Spleen (tissue), 7 donors: Measurements from ENCODE around the gene OR7C1.

ENCODE experiments used
- CTCF ChIP-seq, 11 experiments: fragments of 200-600 bp in 7 of 11; fragments of 450-650 bp in 4 of 11; sonication (generic) in 4 of 11; IDR thresholded peaks in 8 of 11; conservative IDR thresholded peaks in 3 of 11; 1 replicate in 7 of 11; 2 replicates in 4 of 11; pipeline versions ENCODE4 v1.4.0 to v1.8.0; 2016 to 2021; ENCODE audit warnings: antibody characterized with exemption in 11 of 11, inconsistent platforms in 4 of 11, mild to moderate bottlenecking in 1 of 11
- POLR2AphosphoS5 ChIP-seq, 3 donors: sonication (generic); formaldehyde crosslinking; IDR thresholded peaks; one replicate each; pipeline ENCODE4 v1.5.1; 2017; ENCODE audit warnings: antibody characterized with exemption in 3 of 3
- donor health status: DM: no; HTN: no; CAD: no; lungs with moderate emphysema.
- donor health status: DM: no; HTN: no; CAD: no.
- donor health status: DM: no; HTN: no; CAD: no.

DNA sequence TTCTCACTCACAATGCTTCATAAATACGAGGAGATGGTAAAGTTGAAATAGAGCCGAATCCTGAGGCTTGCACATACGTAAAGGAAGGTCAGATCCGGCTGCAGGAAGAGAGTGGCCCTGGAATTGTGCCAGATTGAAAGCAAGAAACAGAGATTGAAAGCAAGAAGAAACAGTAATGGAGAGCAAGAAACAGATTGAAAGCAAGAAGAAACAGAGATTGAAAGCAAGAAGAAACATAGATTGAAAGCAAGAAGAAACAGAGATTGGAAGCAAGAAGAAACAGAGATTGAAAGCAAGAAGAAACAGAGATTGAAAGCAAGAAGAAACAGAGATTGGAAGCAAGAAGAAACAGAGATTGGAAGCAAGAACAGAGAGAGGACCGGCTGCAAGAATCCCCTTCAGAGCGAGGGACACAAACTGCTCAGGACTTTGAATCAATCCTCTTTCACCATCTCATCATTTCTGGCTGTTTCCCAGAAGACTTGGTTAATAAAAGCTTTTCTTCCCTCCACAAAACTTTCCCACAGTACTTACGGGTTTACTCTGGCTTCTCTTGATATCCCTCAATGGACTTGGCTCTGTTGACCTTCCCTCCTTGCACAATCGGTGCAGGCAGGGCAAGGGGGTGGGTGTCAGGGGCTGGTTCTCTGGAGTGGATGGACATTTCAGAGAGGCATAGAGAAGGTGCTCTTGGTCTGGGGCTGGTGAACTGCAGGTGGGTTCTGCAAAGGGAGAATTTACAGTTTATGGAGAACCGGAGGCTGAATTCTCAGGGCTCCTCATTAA lies 25.5 kb downstream of the OR7C1 start:
- no peak for TF ChIP-seq POLR2AphosphoS5 (IDR thresholded peaks at IDR 0.05)
- no peak for TF ChIP-seq CTCF (IDR thresholded peaks at IDR 0.05 in 8 of 11, conservative IDR thresholded peaks at IDR 0.05 in 3 of 11)
